Loucy (cell line): Measurements from ENCODE around the gene PDE6B.
"Not testable (repeated sequence)": the region's sequence is repeated elsewhere in the genome, so short reads cannot be mapped to it uniquely, and the experiment has no call there.

Source experiments
- H2AFZ ChIP-seq: fragments of 200-600 bp; sonication (generic); 2 replicates; pipeline ENCODE4 v1.6.0; 2016; ENCODE audit warnings: antibody characterized with exemption, mild to moderate bottlenecking, low read length, moderate library complexity
- H3F3A ChIP-seq: fragments of 200-600 bp; 2 replicates; pipeline ENCODE4 v1.6.0; 2016; ENCODE audit warnings: antibody characterized with exemption, low read depth, mild to moderate bottlenecking
- H3K27me3 ChIP-seq: fragments of 200-600 bp; sonication (generic); 2 replicates; pipeline ENCODE4 v1.6.1; 2014; ENCODE audit warnings: low read length, mild to moderate bottlenecking; ENCODE audit not compliant: insufficient read depth, poor library complexity, severe bottlenecking
- H3K36me3 ChIP-seq: fragments of 200-600 bp; sonication (generic); 2 replicates; pipeline ENCODE4 v1.6.1; 2016; ENCODE audit warnings: low read length; ENCODE audit not compliant: insufficient read depth
- H3K4me1 ChIP-seq: fragments of 200-600 bp; sonication (generic); 2 replicates; pipeline ENCODE4 v1.5.1; 2014; ENCODE audit warnings: low read length, mild to moderate bottlenecking; ENCODE audit not compliant: insufficient read depth, poor library complexity, severe bottlenecking
- H3K4me2 ChIP-seq: fragments of 200-600 bp; sonication (generic); 2 replicates; pipeline ENCODE4 v1.6.0; 2014; ENCODE audit warnings: antibody characterized with exemption, low read length, low read depth, mild to moderate bottlenecking; ENCODE audit not compliant: poor library complexity, severe bottlenecking
- H3K4me3 ChIP-seq: fragments of 200-600 bp; sonication (generic); 2 replicates; pipeline ENCODE4 v1.5.1; 2014; ENCODE audit warnings: low read length, mild to moderate bottlenecking, mixed read lengths; ENCODE audit not compliant: poor library complexity, severe bottlenecking
- H3K79me2 ChIP-seq: fragments of 200-600 bp; sonication (generic); 2 replicates; pipeline ENCODE4 v1.6.1; 2014; ENCODE audit warnings: low read length; ENCODE audit not compliant: insufficient read depth
- H3K9ac ChIP-seq: fragments of 200-600 bp; sonication (generic); 2 replicates; pipeline ENCODE4 v1.6.0; 2014; ENCODE audit warnings: mild to moderate bottlenecking, low read depth, low read length, moderate library complexity; ENCODE audit not compliant: poor library complexity, severe bottlenecking
- H3K9me2 ChIP-seq: fragments of 200-600 bp; sonication (generic); replicated peaks from 2 replicates; pipeline ENCODE4 v1.6.1; 2016; ENCODE audit warnings: low read depth, low read length, mixed read lengths
- H3K9me3 ChIP-seq: fragments of 200-600 bp; sonication (generic); 2 replicates; pipeline ENCODE4 v1.6.1; 2014; ENCODE audit warnings: mild to moderate bottlenecking, antibody characterized with exemption, low read length, low read depth; ENCODE audit not compliant: insufficient read depth
- H4K20me1 ChIP-seq: fragments of 200-600 bp; sonication (generic); 2 replicates; pipeline ENCODE4 v1.6.0; 2014; ENCODE audit warnings: antibody characterized with exemption, low read length, mild to moderate bottlenecking; ENCODE audit not compliant: insufficient read depth, poor library complexity, severe bottlenecking
- CTCF ChIP-seq: fragments of 200-600 bp; sonication (generic); conservative IDR thresholded peaks from 2 replicates; pipeline ENCODE4 v1.5.1; 2014; ENCODE audit warnings: mild to moderate bottlenecking, antibody characterized with exemption, low read length
- EZH2phosphoT487 ChIP-seq: fragments of 200-600 bp; IDR thresholded peaks from 2 replicates; pipeline ENCODE4 v1.6.1; 2018; ENCODE audit warnings: antibody characterized with exemption, mild to moderate bottlenecking, moderate library complexity, borderline replicate concordance

PDE6B gene

DNA sequence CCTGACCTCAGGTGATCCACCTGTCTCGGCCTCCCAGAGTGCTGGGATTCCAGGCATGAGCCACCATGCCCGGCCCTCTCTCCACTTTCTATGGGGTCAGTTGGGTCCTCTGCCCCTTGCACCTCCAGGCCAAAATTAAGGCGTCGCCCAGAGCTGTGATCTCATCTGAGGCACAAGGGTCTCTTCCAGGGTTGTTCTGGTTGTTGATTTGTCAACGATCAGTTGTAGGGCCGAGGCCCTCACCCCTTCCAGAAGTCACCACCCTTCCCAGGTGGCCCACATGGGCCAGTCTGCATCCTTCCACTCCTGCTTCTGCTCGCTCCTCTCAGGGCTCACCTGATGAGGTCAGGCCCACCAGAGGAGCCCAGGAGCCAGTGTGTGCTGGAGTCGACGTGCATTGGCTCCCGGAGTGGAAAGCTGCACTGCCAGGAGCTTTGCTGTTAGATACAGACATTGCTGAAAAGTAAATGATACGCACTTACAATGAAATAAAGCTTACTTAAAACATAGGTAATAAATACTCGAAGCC, 35.0 kb upstream of the PDE6B start:
- no peaks in the 10 kb centered on the region for H3K9me2 ChIP-seq
- peaks cover 8% of the 10 kb centered on the region; the same call in 1 of the 2 replicates for H3K9me3 ChIP-seq
- TF ChIP-seq CTCF (no peak), EZH2phosphoT487 (no peak)
- no peaks in the 10 kb centered on the region for H3F3A ChIP-seq
- no peaks in the 10 kb centered on the region for H4K20me1 ChIP-seq
- no peak overlapping the region for H3K4me3 ChIP-seq
- H3K27me3 ChIP-seq, result no peaks in the 10 kb centered on the region
- H3K36me3 ChIP-seq, result no peaks in the 10 kb centered on the region
- no peak overlapping the region for H3K4me2 ChIP-seq
- no peaks in the 10 kb centered on the region for H3K79me2 ChIP-seq
- no peaks in the 10 kb centered on the region for H3K4me1 ChIP-seq
- no peak overlapping the region for H3K9ac ChIP-seq
- no peak overlapping the region for H2AFZ ChIP-seq

- not testable (repeated sequence) for H3K79me2 ChIP-seq, H3K9ac ChIP-seq, H3K27me3 ChIP-seq, H3K4me3 ChIP-seq, H4K20me1 ChIP-seq, H3F3A ChIP-seq, H2AFZ ChIP-seq, H3K4me1 ChIP-seq, H3K9me2 ChIP-seq, H3K4me2 ChIP-seq, H3K36me3 ChIP-seq
- peaks cover 14% of the 10 kb centered on the region; the same call in 1 of the 2 replicates for H3K9me3 ChIP-seq
Measured at GRCh38 chr4:592178-592577, 33.2 kb upstream of the PDE6B start.

- Histone ChIP-seq H3K27me3 (no peaks in the 10 kb centered on the region), H4K20me1 (no peaks in the 10 kb centered on the region), H3K9me3 (peaks cover 14% of the 10 kb centered on the region; the same call in 1 of the 2 replicates), H3K4me2 (no peak overlapping the region), H3K36me3 (no peaks in the 10 kb centered on the region), H3K79me2 (no peaks in the 10 kb centered on the region), H3K9ac (no peak overlapping the region), H3K9me2 (no peaks in the 10 kb centered on the region), H3F3A (no peaks in the 10 kb centered on the region), H3K4me1 (no peaks in the 10 kb centered on the region), H3K4me3 (no peak overlapping the region), H2AFZ (no peak overlapping the region)
- TF ChIP-seq EZH2phosphoT487 (no peak), CTCF (no peak)
Measured at GRCh38 chr4:592825-593520, 32.4 kb upstream of the PDE6B start.

DNA sequence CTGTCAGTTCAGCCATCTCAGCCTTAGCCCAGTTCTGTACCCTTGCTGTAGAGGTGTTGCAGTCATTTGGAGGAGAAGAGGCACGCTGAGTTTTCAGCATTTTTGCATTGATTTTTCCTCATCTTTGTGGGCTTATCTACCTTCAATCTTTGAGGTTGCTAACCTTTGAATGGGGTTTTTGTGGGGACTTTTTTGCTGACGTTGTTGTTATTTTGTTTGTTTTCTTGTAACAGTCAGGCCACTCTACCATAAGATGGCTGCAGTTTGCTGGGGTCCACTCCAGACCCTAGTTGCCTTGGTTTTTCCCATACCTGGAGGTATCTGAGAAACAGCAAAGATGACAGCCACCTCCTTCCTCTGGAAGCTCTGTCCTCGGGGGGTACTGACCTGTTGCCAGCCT, 26.4 kb upstream of the PDE6B start:
- Histone ChIP-seq H3K9me2 (no peaks in the 10 kb centered on the region), H3K79me2 (no peaks in the 10 kb centered on the region), H3K4me2 (no peak overlapping the region), H3F3A (no peaks in the 10 kb centered on the region), H3K9me3 (peaks cover 8% of the 10 kb centered on the region; the same call in 1 of the 2 replicates), H2AFZ (no peak overlapping the region), H3K4me3 (no peak overlapping the region), H3K4me1 (peaks cover 9% of the 10 kb centered on the region), H3K27me3 (no peaks in the 10 kb centered on the region), H3K9ac (no peak overlapping the region), H4K20me1 (no peaks in the 10 kb centered on the region), H3K36me3 (no peaks in the 10 kb centered on the region)
- TF ChIP-seq EZH2phosphoT487, result no peak
- TF ChIP-seq CTCF, result no peak
